GM21515 (cell line): ENCODE data around the gene HIPK3.
"Not testable (repeated sequence)": the region's sequence is repeated elsewhere in the genome, so short reads cannot be mapped to it uniquely, and the experiment has no call there.

Experiments used
- ATAC-seq: cut with Tn5 transposase; IDR thresholded peaks from one replicate; pipeline ENCODE4 v1.9.1; 2021; ENCODE audit not compliant: unreplicated experiment

Gene HIPK3

DNA sequence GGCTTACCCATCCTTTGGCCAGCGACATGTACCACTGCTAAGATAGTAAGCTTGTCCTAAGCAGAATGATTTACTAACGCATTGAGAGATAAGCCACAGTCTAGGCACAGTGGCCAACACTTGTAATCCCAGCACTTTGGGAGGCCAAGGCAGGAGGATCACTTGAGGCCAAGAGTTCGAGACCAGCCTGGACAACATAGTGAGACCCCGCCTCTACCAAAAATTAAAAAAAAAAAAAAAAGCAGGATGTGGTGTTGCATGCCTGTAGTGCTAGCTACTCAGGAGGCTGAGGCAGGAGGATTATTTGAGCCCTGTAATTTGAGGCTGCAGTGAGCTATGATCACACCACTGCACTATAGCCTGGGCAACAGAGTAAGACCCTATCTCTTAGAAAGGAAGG lies 93.1 kb downstream of the HIPK3 start:
- no peak for ATAC-seq

GRCh38 chr11:33358150-33358831 lies 101.1 kb downstream of the HIPK3 start:
- no peak for ATAC-seq

- ATAC-seq: no peak
Observed at GRCh38 chr11:33360642-33361041, 103.5 kb downstream of the HIPK3 start.

DNA sequence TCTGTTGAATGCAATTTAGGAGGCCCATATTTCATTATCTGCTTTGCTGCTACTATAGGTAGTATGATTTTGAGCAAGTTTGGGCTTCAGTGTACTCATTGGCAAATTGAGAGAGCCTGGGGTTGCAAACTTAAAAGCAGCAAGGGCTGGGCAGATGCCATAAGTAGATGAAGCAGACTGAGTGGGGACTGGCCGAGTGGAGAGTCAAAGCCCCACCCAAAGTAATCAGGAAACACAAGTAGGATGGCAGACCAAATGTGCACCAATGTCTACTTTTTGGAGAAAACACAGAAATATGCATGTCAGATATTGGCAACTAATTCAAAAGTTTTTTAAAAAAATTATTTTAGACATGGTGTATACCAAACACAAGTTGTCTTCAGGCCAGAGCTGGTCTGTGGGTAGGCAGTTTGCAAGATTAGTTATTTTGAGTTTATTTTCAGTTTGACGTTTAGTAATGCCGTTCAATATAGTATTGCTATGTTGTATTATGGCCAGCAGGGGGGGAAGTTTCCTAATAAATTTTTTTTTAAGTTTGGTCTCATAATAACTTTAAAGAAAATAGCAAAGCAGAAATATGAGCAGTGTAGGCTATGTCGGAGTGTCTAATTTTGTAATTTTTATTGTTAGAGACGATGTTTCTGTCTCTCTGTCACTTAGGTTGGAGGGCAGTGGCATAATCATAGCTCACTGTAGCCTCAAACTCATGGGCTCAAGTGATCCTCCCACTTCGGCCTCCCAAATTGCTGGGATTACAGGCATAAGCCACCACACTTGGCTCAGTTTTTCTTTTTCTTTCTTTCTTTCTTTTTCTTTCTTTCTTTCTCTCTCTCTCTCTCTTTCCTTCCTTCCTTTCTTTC lies 105.1 kb downstream of the HIPK3 start:
- peak; percentile 66 for ATAC-seq

- no peak for ATAC-seq
Observed at GRCh38 chr11:33366918-33367317, 109.7 kb downstream of the HIPK3 start.

GRCh38 chr11:33368475-33368874 lies 111.3 kb downstream of the HIPK3 start:
- not testable (repeated sequence) for ATAC-seq

- no peak for ATAC-seq
Observed at GRCh38 chr11:33368931-33369330, 111.8 kb downstream of the HIPK3 start.

DNA sequence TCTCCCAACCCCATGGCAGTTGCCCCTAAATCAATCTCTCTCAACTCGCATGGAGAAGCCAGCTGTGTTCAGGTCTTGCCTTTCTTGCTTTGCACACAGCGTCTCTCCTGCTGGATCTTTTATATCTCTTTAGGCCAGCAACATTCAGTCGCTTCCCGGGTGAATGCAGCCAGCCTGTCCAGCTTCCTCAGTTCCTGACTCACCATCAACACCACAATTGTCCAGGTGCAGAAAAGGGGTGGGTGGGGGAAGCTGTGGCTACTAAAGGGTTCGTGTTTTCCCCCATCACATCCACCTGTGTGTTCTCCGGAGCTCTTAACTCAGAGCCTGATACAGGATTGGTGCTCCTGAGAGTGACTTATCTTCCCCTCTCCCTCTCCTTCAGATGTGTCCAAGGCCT lies 116.5 kb downstream of the HIPK3 start:
- ATAC-seq: no peak

DNA sequence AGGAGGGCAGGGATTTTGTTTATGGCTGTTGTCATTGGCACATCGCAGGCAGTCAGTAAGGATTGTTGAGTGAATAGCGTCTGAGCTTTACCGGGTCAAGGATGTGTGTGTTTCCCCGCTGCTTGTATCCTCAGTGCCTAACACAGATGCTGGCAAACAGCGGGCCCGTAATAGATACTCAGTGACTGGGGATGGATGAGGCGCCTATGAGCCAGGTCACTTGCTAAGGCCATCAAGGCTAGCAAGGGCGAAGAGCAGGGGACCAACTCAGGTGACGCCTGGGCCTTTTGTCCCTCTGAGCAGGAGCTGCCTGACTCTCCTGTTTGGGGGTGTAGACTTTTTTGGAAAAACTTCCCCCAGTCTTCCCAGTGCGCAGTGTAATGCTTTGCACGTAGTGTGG lies 118.1 kb downstream of the HIPK3 start:
- no peak for ATAC-seq

DNA sequence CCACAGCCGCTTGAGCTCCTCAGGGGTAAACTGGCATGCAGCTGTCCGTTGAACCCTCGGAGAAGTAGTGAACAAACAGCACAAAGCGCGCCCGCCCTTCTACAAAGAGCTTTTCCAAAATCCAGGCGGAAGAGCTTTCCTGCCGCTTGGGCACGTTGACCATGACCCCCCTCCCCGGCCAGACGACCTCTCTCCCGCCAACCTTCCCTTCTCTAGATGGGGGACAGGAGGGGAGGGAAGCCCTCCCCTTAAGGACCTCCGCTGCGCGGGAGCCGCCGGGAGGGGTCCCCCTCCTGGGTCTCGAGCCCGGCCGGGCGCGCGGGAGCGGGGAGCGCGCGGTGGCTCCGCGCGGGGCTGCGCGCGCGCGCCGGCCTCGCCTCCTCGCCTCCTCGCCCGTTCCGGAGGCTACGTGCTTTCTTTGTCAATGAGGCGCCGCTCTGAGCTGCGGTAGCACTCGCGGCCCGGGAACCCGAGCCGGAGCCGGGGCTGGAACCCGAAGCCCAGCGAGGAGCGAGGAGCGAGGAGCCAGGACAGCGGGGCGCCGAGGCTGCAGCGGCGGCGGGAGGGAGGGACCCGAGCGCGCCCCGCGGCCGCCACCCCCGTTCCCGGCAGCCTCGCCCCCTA lies 118.6 kb downstream of the HIPK3 start, which contains the start of gene KIAA1549L:
Gene KIAA1549L (plus strand): TSS at position 421 of the 624 bp plus-strand sequence.
- ATAC-seq: no peak

- no peak for ATAC-seq
Observed at GRCh38 chr11:33376331-33377310, 119.4 kb downstream of the HIPK3 start.

DNA sequence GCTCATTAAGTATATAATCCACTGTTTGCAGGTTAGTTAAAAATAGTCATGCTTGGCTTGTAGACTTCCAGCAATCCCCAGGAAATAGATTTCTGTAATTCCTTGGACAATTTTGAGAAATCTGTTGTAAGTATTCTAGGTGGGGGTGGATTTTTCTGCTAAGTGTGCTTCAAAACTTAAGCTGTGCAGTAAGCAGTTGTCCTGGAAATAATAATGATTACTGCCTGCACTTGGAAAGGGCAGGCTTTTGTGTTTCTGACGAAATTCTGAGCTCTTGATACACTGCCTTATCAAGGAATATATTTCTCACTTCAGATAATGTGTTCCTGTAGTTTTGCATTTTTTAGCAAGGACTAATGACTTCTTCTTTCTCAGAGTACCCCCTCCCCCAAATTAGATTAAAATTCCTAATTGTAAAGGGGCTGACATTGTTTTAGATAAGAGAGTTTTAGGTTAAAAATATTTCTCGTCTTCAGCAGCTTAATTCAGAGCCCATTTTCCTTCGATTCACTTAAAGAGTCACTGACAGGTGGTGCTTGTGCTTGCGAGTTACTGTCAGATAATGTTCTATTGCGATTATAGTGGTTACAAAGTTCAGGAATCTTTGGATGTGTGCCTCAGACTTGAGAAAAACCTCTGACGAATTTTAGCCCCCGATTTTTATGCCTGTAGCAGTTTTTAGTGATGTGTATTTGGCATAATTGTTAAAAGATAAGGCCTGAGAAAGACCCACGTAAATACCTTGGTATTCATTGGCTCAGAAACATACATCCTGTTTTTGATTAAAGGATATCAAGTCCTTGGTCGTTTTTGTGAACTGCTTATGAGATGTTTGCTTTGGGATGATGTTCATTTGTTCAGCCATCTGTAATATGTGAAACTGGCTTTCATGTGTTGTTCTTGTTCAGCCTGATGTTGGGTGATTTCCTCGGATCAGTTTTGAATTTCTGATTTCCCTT lies 120.5 kb downstream of the HIPK3 start:
- no peak for ATAC-seq

DNA sequence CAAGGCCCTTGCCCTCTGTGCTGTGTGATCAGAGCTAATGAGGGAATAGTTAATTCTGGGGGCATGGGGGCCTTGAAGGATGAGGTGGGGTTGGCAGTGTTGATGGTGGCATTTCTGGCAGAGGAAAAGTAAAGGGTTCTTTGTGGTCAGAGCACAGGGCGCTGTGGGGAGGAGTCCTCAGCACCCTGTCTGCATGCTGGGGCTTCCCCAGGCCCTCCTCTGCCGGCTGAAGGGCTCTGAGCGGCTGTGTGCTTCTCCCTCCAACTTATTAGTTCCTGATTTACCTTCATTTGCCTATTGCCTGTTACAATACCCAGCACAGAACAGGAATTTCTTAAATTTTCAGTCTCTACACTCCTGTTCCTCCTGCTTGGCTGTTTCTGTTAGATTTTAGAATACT lies 122.8 kb downstream of the HIPK3 start:
- no peak for ATAC-seq

DNA sequence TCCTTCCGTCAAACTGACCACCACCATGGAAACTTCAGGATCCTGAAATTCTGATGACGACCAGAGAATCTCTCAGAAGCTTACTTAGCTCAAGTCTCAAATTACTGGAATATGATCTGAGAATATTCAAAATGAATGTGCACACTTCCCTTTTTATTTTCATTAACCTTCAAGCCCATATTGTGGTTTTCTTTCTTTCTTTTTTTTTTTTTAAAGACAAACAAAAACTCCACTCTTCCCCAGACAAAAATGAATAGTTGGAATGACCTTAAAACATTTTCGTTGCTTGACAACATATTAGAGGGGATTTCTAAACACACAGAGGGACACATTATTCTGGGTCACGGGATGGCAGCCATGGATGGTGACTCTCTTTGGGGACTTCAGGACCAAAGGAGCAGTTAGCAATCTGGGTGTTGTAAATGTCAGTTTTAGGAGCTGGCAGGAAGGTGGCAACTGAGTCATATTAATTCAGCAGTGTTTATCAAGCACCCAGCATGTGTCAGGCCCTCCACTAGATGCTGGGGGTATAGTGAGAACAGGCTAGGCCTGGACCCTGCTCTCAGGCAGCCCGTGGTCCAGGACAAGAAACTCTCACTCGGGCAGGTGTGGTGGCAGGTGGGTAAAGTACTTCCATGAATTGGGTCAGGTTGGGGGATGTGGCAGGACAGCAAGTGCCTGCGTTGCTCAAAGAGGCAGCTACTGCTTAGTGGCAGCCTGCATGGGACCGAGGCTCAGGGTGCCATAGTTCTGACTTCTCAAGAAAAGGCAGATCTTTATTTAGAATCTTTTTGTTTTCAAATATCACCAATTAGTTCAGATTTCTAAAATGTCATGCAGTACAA lies 126.1 kb downstream of the HIPK3 start:
- ATAC-seq: no peak

DNA sequence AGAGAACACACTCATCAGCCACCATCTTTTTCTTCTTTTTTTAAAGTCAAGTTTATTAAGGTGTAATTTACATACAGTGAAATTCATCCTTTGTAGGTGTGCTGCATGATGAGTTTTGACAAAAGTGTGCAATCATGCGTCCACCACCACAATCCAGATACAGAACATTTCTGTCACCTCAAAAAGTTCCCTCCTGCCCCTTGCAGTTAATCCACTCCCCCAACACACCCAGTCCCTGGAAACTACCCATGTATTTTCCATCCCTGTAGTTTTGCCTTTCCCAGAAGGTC lies 126.7 kb downstream of the HIPK3 start:
- ATAC-seq: no peak

DNA sequence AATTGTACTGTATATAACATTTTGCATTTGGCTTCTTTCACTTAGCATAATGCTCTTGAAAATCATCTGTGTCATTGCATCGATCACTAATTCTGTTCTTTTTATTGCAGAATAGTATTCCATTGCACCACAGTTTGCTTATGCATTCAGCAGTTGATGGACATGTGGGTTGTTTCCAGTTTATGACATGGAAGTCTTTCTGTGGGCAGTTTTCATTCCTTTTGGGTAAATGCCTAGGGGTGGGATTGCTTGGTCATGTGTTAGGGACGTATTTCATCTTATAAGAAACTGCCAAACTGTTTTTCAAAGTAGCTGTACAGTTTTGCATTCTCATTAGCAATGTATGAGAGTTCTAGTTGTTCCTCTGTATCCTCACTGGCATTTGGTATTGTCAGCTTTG lies 127.0 kb downstream of the HIPK3 start:
- ATAC-seq: no peak

DNA sequence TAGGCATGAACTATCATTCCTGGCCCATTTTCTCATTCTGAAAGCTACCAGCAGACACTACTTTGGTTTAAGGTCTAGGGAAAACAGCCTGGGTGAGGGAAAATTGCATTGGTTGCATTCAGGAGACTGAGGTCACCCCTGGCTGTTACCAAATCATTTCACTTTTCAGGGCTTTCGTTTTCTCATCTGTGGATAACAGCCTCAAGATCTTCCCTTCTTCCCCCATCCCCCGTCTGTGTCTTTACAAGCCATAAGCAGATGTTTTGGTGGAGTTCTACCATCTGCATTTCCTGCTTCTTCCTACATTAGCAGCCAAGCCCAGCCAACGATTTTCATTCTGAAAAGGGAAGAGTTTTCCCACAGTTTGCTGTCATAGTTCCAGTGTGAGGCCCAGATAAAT lies 130.4 kb downstream of the HIPK3 start:
- ATAC-seq: no peak

GRCh38 chr11:33387996-33388395 lies 130.8 kb downstream of the HIPK3 start:
- no peak for ATAC-seq
